GM12864 (cell line): ENCODE measurements around the gene RRH.
"Not testable (repeated sequence)": the region's sequence is repeated elsewhere in the genome, so short reads cannot be mapped to it uniquely, and the experiment has no call there.

ENCODE experiments used
- DNase-seq: peaks from one replicate; pipeline ENCODE4 v3.0.0-alpha.2; 2011; ENCODE audit warnings: low read depth
- H3K4me3 ChIP-seq: 2 replicates; pipeline ENCODE4 v1.5.1; 2011; ENCODE audit warnings: mild to moderate bottlenecking, low read depth, low read length, control low read depth
- TF ChIP-seq, protein P1 (sequence below): IDR thresholded peaks from 2 replicates; pipeline ENCODE4 v1.5.1; 2011; ENCODE audit warnings: low read depth, mild to moderate bottlenecking, moderate library complexity, low read length, control low read depth, inconsistent platforms; ENCODE audit errors: missing control alignments

RRH gene

GRCh38 chr4:109875106-109875505, 47.3 kb downstream of the RRH start:
- no peak overlapping the region for H3K4me3 ChIP-seq
- TF ChIP-seq, protein P1, sequence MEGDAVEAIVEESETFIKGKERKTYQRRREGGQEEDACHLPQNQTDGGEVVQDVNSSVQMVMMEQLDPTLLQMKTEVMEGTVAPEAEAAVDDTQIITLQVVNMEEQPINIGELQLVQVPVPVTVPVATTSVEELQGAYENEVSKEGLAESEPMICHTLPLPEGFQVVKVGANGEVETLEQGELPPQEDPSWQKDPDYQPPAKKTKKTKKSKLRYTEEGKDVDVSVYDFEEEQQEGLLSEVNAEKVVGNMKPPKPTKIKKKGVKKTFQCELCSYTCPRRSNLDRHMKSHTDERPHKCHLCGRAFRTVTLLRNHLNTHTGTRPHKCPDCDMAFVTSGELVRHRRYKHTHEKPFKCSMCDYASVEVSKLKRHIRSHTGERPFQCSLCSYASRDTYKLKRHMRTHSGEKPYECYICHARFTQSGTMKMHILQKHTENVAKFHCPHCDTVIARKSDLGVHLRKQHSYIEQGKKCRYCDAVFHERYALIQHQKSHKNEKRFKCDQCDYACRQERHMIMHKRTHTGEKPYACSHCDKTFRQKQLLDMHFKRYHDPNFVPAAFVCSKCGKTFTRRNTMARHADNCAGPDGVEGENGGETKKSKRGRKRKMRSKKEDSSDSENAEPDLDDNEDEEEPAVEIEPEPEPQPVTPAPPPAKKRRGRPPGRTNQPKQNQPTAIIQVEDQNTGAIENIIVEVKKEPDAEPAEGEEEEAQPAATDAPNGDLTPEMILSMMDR, result no peak
- no peak for DNase-seq

GRCh38 chr4:109875553-109875952, 47.8 kb downstream of the RRH start:
- DNase-seq, result not testable (repeated sequence)

GRCh38 chr4:109876634-109877265, 49.0 kb downstream of the RRH start:
- TF ChIP-seq, protein P1, result no peak
- H3K4me3 ChIP-seq, result no peak overlapping the region

More at GRCh38 chr4:109875553-109875952, 47.8 kb downstream of the RRH start:
- H3K4me3 ChIP-seq, result not testable (repeated sequence)

GRCh38 chr4:109877400-109877799, 49.6 kb downstream of the RRH start:
- no peak overlapping the region for H3K4me3 ChIP-seq
- TF ChIP-seq, protein P1, result no peak
- DNase-seq, result peak; percentile 16

More at GRCh38 chr4:109876634-109877265, 49.0 kb downstream of the RRH start:
- DNase-seq, result no peak

DNA sequence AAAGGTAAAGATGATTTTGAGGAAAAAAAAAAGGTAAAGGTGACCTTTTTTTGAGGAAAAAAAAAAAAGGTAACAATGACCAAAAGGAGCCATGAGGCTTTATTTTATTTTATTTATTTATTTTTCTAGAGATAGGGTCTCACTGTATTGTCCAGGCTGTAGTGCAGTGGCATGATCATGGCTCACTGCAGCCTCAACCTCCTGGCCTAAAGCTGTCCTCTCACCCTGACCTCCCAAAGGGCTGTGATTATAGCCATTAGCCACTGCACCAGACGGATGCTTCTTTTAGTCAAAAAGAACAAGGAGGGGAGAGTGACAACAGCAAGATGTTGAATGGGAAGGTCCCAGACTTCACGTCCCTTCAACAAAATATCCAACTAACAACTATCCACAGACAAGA, 50.6 kb downstream of the RRH start:
- no peak for DNase-seq
- TF ChIP-seq, protein P1, result no peak

DNA sequence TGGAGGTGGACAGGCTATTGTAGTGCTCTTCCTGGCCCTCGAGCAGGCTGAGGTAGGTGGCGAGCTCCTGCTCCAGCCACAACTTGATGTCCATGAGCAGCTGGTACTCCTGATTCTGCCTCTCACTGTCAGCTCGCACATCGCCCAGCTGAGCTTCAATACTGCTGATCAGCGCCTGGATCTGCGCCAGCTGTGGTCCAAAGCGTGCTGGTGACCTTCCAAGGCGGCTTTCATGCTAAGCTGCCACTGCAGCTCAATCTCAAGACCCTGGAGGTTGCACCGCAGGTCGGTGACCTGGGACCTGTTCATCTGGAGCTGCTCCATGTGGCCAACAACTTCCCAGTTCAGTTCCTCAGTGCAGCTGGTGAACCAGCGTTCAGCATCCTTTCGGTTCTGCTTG, 51.3 kb downstream of the RRH start:
- TF ChIP-seq, protein P1, result no peak
- no peak for DNase-seq

More for the DNA sequence above, 50.6 kb downstream of the RRH start:
- H3K4me3 ChIP-seq, result no peak overlapping the region

GRCh38 chr4:109879636-109880314, 52.0 kb downstream of the RRH start:
- no peak for DNase-seq
- TF ChIP-seq, protein P1, result no peak
- H3K4me3 ChIP-seq, result no peak overlapping the region

More for the DNA sequence above, 51.3 kb downstream of the RRH start:
- no peak overlapping the region for H3K4me3 ChIP-seq
